HUES64 (cell line): Measurements from ENCODE around the gene GPR137.

Source experiments
- H3K27ac ChIP-seq: 2 replicates; pipeline ENCODE4 v1.7.0; 2013; ENCODE audit warnings: low read depth, low read length, inconsistent platforms
- H3K27me3 ChIP-seq: 2 replicates; pipeline ENCODE4 v1.6.1; 2013; ENCODE audit warnings: mild to moderate bottlenecking, low read length; ENCODE audit not compliant: insufficient read depth
- H3K36me3 ChIP-seq: 2 replicates; pipeline ENCODE4 v1.6.1; 2013; ENCODE audit warnings: mild to moderate bottlenecking, low read length; ENCODE audit not compliant: insufficient read depth
- H3K4me1 ChIP-seq: 2 replicates; pipeline ENCODE4 v1.6.1; 2013; ENCODE audit warnings: mild to moderate bottlenecking, low read length, moderate library complexity; ENCODE audit not compliant: insufficient read depth
- H3K4me3 ChIP-seq: 2 replicates; pipeline ENCODE4 v1.5.1; 2013; ENCODE audit warnings: mild to moderate bottlenecking, low read length, moderate library complexity
- H3K9ac ChIP-seq: 2 replicates; pipeline ENCODE4 v1.6.1; 2013; ENCODE audit warnings: mild to moderate bottlenecking, low read depth, low read length
- H3K9me3 ChIP-seq: 2 replicates; pipeline ENCODE4 v1.6.1; 2013; ENCODE audit warnings: low read depth, low read length; ENCODE audit not compliant: insufficient read depth
- WGBS: fragments of 150-250, 120-280 bp; methylation state at CpG from one replicate; pipeline ENCODE4 v1.1.7; 2013; ENCODE audit warnings: missing lambda C conversion rate; 5-methylcytosine and 5-hydroxymethylcytosine counted together

GPR137 gene

GRCh38 chr11:64250415-64251015 lies 35.1 kb upstream of the GPR137 start:
- peaks cover 9% of the 10 kb centered on the region for H3K36me3 ChIP-seq
- no peaks in the 10 kb centered on the region for H3K27me3 ChIP-seq
- no peaks in the 10 kb centered on the region for H3K9me3 ChIP-seq
- 5% methylated on average over 13 of the region's 13 CpGs for WGBS
- peak overlapping the region; percentile 96 for H3K27ac ChIP-seq
- H3K4me3 ChIP-seq, result peak overlapping the region; percentile 89
- H3K4me1 ChIP-seq, result peaks cover 34% of the 10 kb centered on the region
- peak overlapping the region; percentile 79 for H3K9ac ChIP-seq

GRCh38 chr11:64251016-64251752 lies 34.5 kb upstream of the GPR137 start, which contains the start of gene PLCB3:
TSS of gene PLCB3 (plus strand) at chr11:64251530. CDS start at chr11:64251650, 120 bp downstream.
- Histone ChIP-seq H3K4me1 (peaks cover 34% of the 10 kb centered on the region), H3K4me3 (peak within 1 kb of the TSS; percentile 89), H3K36me3 (peaks cover 16% of the 10 kb centered on the region), H3K27me3 (no peaks in the 10 kb centered on the region), H3K9ac (peak within 1 kb of the TSS; percentile 79), H3K27ac (peak within 1 kb of the TSS; percentile 96; the same call in 1 of the 2 replicates), H3K9me3 (no peaks in the 10 kb centered on the region)
- WGBS, result 1% methylated on average over 75 of the region's 75 CpGs

- Histone ChIP-seq H3K4me3 (peak overlapping the region; percentile 89), H3K9ac (peak overlapping the region; percentile 67), H3K9me3 (no peaks in the 10 kb centered on the region), H3K27me3 (no peaks in the 10 kb centered on the region), H3K4me1 (peaks cover 34% of the 10 kb centered on the region), H3K36me3 (peaks cover 21% of the 10 kb centered on the region), H3K27ac (peak overlapping the region; percentile 63; the same call in 1 of the 2 replicates)
- under 1% methylated on average over 18 of the region's 18 CpGs for WGBS
Observed at GRCh38 chr11:64251753-64252002, 34.0 kb upstream of the GPR137 start.

GRCh38 chr11:64252003-64252872 lies 33.4 kb upstream of the GPR137 start:
- WGBS, result 5% methylated on average over 19 of the region's 23 CpGs
- Histone ChIP-seq H3K27me3 (no peaks in the 10 kb centered on the region), H3K4me3 (peak overlapping the region; percentile 89), H3K4me1 (peaks cover 34% of the 10 kb centered on the region), H3K9me3 (no peaks in the 10 kb centered on the region), H3K36me3 (peaks cover 24% of the 10 kb centered on the region), H3K9ac (peak overlapping the region; percentile 67), H3K27ac (peak overlapping the region; percentile 66; the same call in 1 of the 2 replicates)

GRCh38 chr11:64253043-64253442 lies 32.6 kb upstream of the GPR137 start:
- peaks cover 30% of the 10 kb centered on the region for H3K4me1 ChIP-seq
- peak overlapping the region; percentile 66; the same call in 1 of the 2 replicates for H3K27ac ChIP-seq
- H3K36me3 ChIP-seq, result peaks cover 31% of the 10 kb centered on the region
- no peak overlapping the region for H3K9ac ChIP-seq
- H3K27me3 ChIP-seq, result no peaks in the 10 kb centered on the region
- H3K9me3 ChIP-seq, result no peaks in the 10 kb centered on the region
- 80% methylated on average over 8 of the region's 8 CpGs for WGBS
- peak overlapping the region; percentile 89 for H3K4me3 ChIP-seq

- Histone ChIP-seq H3K36me3 (peaks cover 35% of the 10 kb centered on the region), H3K4me1 (peaks cover 25% of the 10 kb centered on the region), H3K9me3 (no peaks in the 10 kb centered on the region), H3K4me3 (0 out of 2 replicates have a peak overlapping the region, but pooled peaks have one; percentile 89), H3K27ac (peak overlapping the region; percentile 66; the same call in 1 of the 2 replicates), H3K9ac (no peak overlapping the region), H3K27me3 (no peaks in the 10 kb centered on the region)
- 90% methylated on average over 5 of the region's 5 CpGs for WGBS
Observed at GRCh38 chr11:64253481-64253880, 32.2 kb upstream of the GPR137 start.

GRCh38 chr11:64254326-64254725 lies 31.3 kb upstream of the GPR137 start:
- no peak overlapping the region; the same call in 1 of the 2 replicates for H3K9ac ChIP-seq
- no peaks in the 10 kb centered on the region for H3K9me3 ChIP-seq
- H3K36me3 ChIP-seq, result peaks cover 44% of the 10 kb centered on the region
- no peak overlapping the region for H3K4me3 ChIP-seq
- peaks cover 17% of the 10 kb centered on the region for H3K4me1 ChIP-seq
- H3K27ac ChIP-seq, result no peak overlapping the region
- WGBS, result 94% methylated on average over 7 of the region's 7 CpGs
- no peaks in the 10 kb centered on the region for H3K27me3 ChIP-seq

GRCh38 chr11:64255135-64256128 lies 30.2 kb upstream of the GPR137 start:
- Histone ChIP-seq H3K9ac (no peak overlapping the region), H3K4me3 (no peak overlapping the region), H3K36me3 (peaks cover 55% of the 10 kb centered on the region), H3K27me3 (no peaks in the 10 kb centered on the region), H3K27ac (no peak overlapping the region), H3K4me1 (peaks cover 9% of the 10 kb centered on the region; the same call in 1 of the 2 replicates), H3K9me3 (no peaks in the 10 kb centered on the region)
- WGBS, result 95% methylated on average over 35 of the region's 35 CpGs

- no peak overlapping the region for H3K4me3 ChIP-seq
- no peaks in the 10 kb centered on the region for H3K27me3 ChIP-seq
- no peak overlapping the region for H3K9ac ChIP-seq
- no peaks in the 10 kb centered on the region for H3K9me3 ChIP-seq
- WGBS, result 95% methylated on average over 15 of the region's 15 CpGs
- H3K4me1 ChIP-seq, result 0 out of 2 replicates have a peak, but pooled peaks cover 3% of the 10 kb centered on the region
- H3K36me3 ChIP-seq, result peaks cover 60% of the 10 kb centered on the region
- H3K27ac ChIP-seq, result no peak overlapping the region
Observed at GRCh38 chr11:64256300-64256699, 29.3 kb upstream of the GPR137 start.

GRCh38 chr11:64258356-64258755 lies 27.3 kb upstream of the GPR137 start:
- Histone ChIP-seq H3K4me1 (peaks cover 2% of the 10 kb centered on the region; the same call in 1 of the 2 replicates), H3K9me3 (no peaks in the 10 kb centered on the region), H3K4me3 (no peak overlapping the region), H3K9ac (no peak overlapping the region), H3K36me3 (peaks cover 80% of the 10 kb centered on the region), H3K27ac (no peak overlapping the region), H3K27me3 (no peaks in the 10 kb centered on the region)
- WGBS, result 94% methylated on average over 24 of the region's 24 CpGs
